Activated T-cell treated with anti-CD3 and anti-CD28 coated beads for 24 hours (primary cell): ENCODE results near the gene SULT6B1.
"Not testable (repeated sequence)": the region's sequence is repeated elsewhere in the genome, so short reads cannot be mapped to it uniquely, and the experiment has no call there.

Source experiments
- DNase-seq: peaks from one replicate; pipeline ENCODE4 v3.0.0-alpha.2; 2020; ENCODE audit warnings: low read depth

Gene SULT6B1

GRCh38 chr2:37188570-37188969 lies at the start of gene SULT6B1:
Gene SULT6B1 (minus strand): TSS chr2:37188670. CDS start chr2:37188640, 30 bp downstream.
- no peak for DNase-seq

GRCh38 chr2:37232131-37232933 lies 43.9 kb upstream of the SULT6B1 start:
- no peak for DNase-seq

GRCh38 chr2:37231241-37232130 lies 43.0 kb upstream of the SULT6B1 start, which contains the start of the genes CEBPZ and NDUFAF7:
Gene CEBPZ (minus strand): TSS chr2:37231596. CDS start chr2:37231567, 29 bp downstream.
Gene NDUFAF7 (plus strand): TSS chr2:37231658. CDS start chr2:37231706, 48 bp downstream.
- DNase-seq, result peak; percentile 86

- DNase-seq, result no peak
These were observed 42.1 kb upstream of the SULT6B1 start for GRCh38 chr2:37230581-37230980.

- no peak for DNase-seq
These were observed 40.3 kb upstream of the SULT6B1 start for GRCh38 chr2:37228788-37229187.

- DNase-seq, result no peak
These were observed 38.4 kb upstream of the SULT6B1 start for GRCh38 chr2:37226863-37227262.

- DNase-seq, result not testable (repeated sequence)
These were observed 36.7 kb upstream of the SULT6B1 start for GRCh38 chr2:37225129-37225528.

- no peak for DNase-seq
These were observed 35.6 kb upstream of the SULT6B1 start for GRCh38 chr2:37224063-37224462.

- DNase-seq, result no peak
These were observed 34.7 kb upstream of the SULT6B1 start for GRCh38 chr2:37223131-37223530.

- no peak for DNase-seq
These were observed 30.6 kb upstream of the SULT6B1 start for GRCh38 chr2:37219046-37219445.

GRCh38 chr2:37215250-37215649 lies 26.8 kb upstream of the SULT6B1 start:
- no peak for DNase-seq

- no peak for DNase-seq
These were observed 23.5 kb upstream of the SULT6B1 start for GRCh38 chr2:37211939-37212338.

- DNase-seq, result no peak
These were observed 22.7 kb upstream of the SULT6B1 start for GRCh38 chr2:37211212-37211611.

GRCh38 chr2:37206760-37207159 lies 18.3 kb upstream of the SULT6B1 start:
- not testable (repeated sequence) for DNase-seq

GRCh38 chr2:37205689-37206341 lies 17.3 kb upstream of the SULT6B1 start:
- DNase-seq, result no peak

GRCh38 chr2:37205071-37205661 lies 16.7 kb upstream of the SULT6B1 start:
- DNase-seq, result not testable (repeated sequence)

- DNase-seq, result no peak
These were observed 15.2 kb upstream of the SULT6B1 start for GRCh38 chr2:37203708-37204107.

- DNase-seq, result peak; percentile 23
These were observed 13.3 kb upstream of the SULT6B1 start for GRCh38 chr2:37201766-37202165.

GRCh38 chr2:37201208-37201607 lies 12.7 kb upstream of the SULT6B1 start:
- no peak for DNase-seq

GRCh38 chr2:37198681-37199065 lies 10.2 kb upstream of the SULT6B1 start:
- DNase-seq, result no peak

GRCh38 chr2:37196320-37197195 lies 8.1 kb upstream of the SULT6B1 start, which contains the start of gene CEBPZOS:
Gene CEBPZOS (plus strand): TSS chr2:37196496. CDS start chr2:37199705, 3,209 bp downstream.
- DNase-seq, result peak; percentile 87
